ENCODE results near the gene URGCP. TPM values are rescaled to one million over a fixed set of nuclear protein-coding genes. Genes with fewer than 3 reads are reported as not detected.

The URGCP gene
- total RNA-seq, 1 experiment from 2014 or later = 30.7 TPM

GRCh38 chr7:43922726-43923125 is 16.3 kb upstream of the URGCP start:
- Histone ChIP-seq H2BK5ac (ENCODE audit: insufficient read length, low read length) (no peak overlapping the region), H3K79me2 (ENCODE audit: insufficient read depth, low read length) (no peaks in the 10 kb centered on the region), H3K18ac (ENCODE audit: insufficient read length, low read depth, low read length) (no peak overlapping the region), H3K4me1 (ENCODE audit: insufficient read depth, low read length) (no peaks in the 10 kb centered on the region), H4K20me1 (ENCODE audit: control insufficient read depth, insufficient read depth, insufficient read length) (no peaks in the 10 kb centered on the region), H3K9ac (ENCODE audit: extremely low read depth, insufficient read length, low read length) (no peak overlapping the region), H3K14ac (ENCODE audit: insufficient read depth, low read length) (no peak overlapping the region), H3K4ac (ENCODE audit: low read depth, low read length) (no peak overlapping the region), H2AFZ (ENCODE audit: low read length) (no peak overlapping the region), H3K79me1 (ENCODE audit: insufficient read depth, low read depth, low read length, poor library complexity, severe bottlenecking) (no peaks in the 10 kb centered on the region), H3K23ac (ENCODE audit: insufficient read length, low read depth, low read length) (no peak overlapping the region), H3K23me2 (ENCODE audit: insufficient read length, low read depth, low read length, poor library complexity, severe bottlenecking) (peaks cover 5% of the 10 kb centered on the region), H3K27me3 (ENCODE audit: insufficient read depth, low read length) (peaks cover 3% of the 10 kb centered on the region; the same call in 1 of the 2 replicates), H2BK120ac (ENCODE audit: low read depth, low read length, poor library complexity, severe bottlenecking) (no peak overlapping the region), H2BK20ac (ENCODE audit: low read depth, low read length, poor library complexity, severe bottlenecking) (no peak overlapping the region), H3K9me3 (ENCODE audit: control insufficient read depth, low read depth, low read length) (no peaks in the 10 kb centered on the region), H4K91ac (ENCODE audit: insufficient read length, low read depth, low read length) (no peak overlapping the region), H2BK12ac (ENCODE audit: insufficient read length, low read depth, low read length) (no peak overlapping the region), H3K4me2 (ENCODE audit: insufficient read depth, insufficient read length, low read length) (no peak overlapping the region), H3K27ac (ENCODE audit: insufficient read length, low read depth, low read length) (no peak overlapping the region), H2AK5ac (ENCODE audit: insufficient read length, low read length) (no peak overlapping the region), H4K8ac (replicated peaks; ENCODE audit: insufficient read length, low read depth, low read length) (no peak overlapping the region), H3T11ph (ENCODE audit: low read length) (no peak overlapping the region), H3K56ac (ENCODE audit: insufficient read length, low read depth, low read length) (no peak overlapping the region), H2BK15ac (ENCODE audit: low read depth, low read length) (no peak overlapping the region), H4K5ac (ENCODE audit: insufficient read length, low read depth, low read length) (no peak overlapping the region)
- Mint-ChIP-seq H3K9me3 (peaks cover under 1 to 4% of the 10 kb centered on the region in 2 experiments; a peak in 3 of 5 replicates), H3K27ac (no peak overlapping the region), H3K27me3 (ENCODE audit: low read depth) (peaks cover 28% of the 10 kb centered on the region), H3K4me3 (no peak overlapping the region), H3K4me1 (peaks cover 5 to 7% of the 10 kb centered on the region in 2 experiments), H3K36me3 (ENCODE audit: insufficient read depth in 1 of 3, low read depth in 3 of 3) (peaks cover 1 to 4% (median 4%) of the 10 kb centered on the region in 3 experiments; a peak in 5 of 7 replicates)
- no peak for TF ChIP-seq CTCF (conservative IDR thresholded peaks at IDR 0.05)
- DNase-seq = no peak
- no CpG with 5 or more reads among the region's 4 CpGs for WGBS (ENCODE audit: extremely low coverage, insufficient read length, low lambda C conversion rate)

Measured in H9 (cell line).